ENCODE measurements around the gene DCAKD.
A peak's percentile ranks its signal among the peaks of the same experiment; 100 is the strongest.

- TF ChIP-seq POLR2A (IDR thresholded peaks at IDR 0.05; ENCODE audit: extremely low read depth, insufficient read length) (no peak), CTCF (IDR thresholded peaks at IDR 0.05; ENCODE audit: low read depth, low read length) (peak; percentile 66), MAX (IDR thresholded peaks at IDR 0.05; ENCODE audit: low read depth, low read length) (no peak), MYC (IDR thresholded peaks at IDR 0.05; ENCODE audit: low read depth, low read length) (no peak)
Measured at GRCh38 chr17:45096141-45096540, 44.7 kb upstream of the DCAKD start.

All from NB4 (cell line).